A673 (cell line): ENCODE results near the gene CFAP99.

Experiments used
- CTCF ChIP-seq: fragments of 300-800, 200-600 bp; sonication (generic); conservative IDR thresholded peaks from 2 replicates; pipeline ENCODE4 v1.5.1; 2017; ENCODE audit warnings: low read depth, mild to moderate bottlenecking, antibody characterized with exemption, low read length, moderate library complexity, mixed read lengths
- EZH2 ChIP-seq: fragments of 200-600 bp; sonication (generic); IDR thresholded peaks from 2 replicates; pipeline ENCODE4 v1.6.1; 2017; ENCODE audit warnings: borderline replicate concordance, low read depth, mild to moderate bottlenecking, mixed read lengths, antibody characterized with exemption, low read length; ENCODE audit not compliant: poor library complexity, severe bottlenecking

GRCh38 chr4:2482192-2482591 is 63.4 kb downstream of the CFAP99 start:
- TF ChIP-seq CTCF (no peak), EZH2 (no peak)
